GM23338 (cell line): ENCODE results near the gene NEB. TPM values are rescaled to one million over a fixed set of nuclear protein-coding genes. Genes with fewer than 3 reads are reported as not detected.
A peak's percentile ranks its signal among the peaks of the same experiment; 100 is the strongest.

Source experiments
- ATAC-seq: fragments of 200-7000 bp; cut with Tn5 transposase; 3 replicates; pipeline ENCODE4 v1.9.1; 2020
- DNase-seq: peaks from one replicate; pipeline ENCODE4 v3.0.0-alpha.2; 2015; ENCODE audit warnings: low spot score
- H2AFZ ChIP-seq: fragments of 200-600 bp; sonication (generic); 2 replicates; pipeline ENCODE4 v1.8.0; 2016; ENCODE audit warnings: antibody characterized with exemption, mild to moderate bottlenecking, moderate library complexity
- H3F3A ChIP-seq: fragments of 200-600 bp; sonication (generic); replicated peaks from 2 replicates; pipeline ENCODE4 v1.8.0; 2017; ENCODE audit warnings: antibody characterized with exemption, mixed run types, low read depth
- H3K27ac ChIP-seq: fragments of 200-600 bp; sonication (generic); 2 replicates; pipeline ENCODE4 v1.6.1; 2016; ENCODE audit warnings: low read depth
- H3K27me3 ChIP-seq: fragments of 200-600 bp; sonication (generic); 2 replicates; pipeline ENCODE4 v1.8.0; 2016; ENCODE audit warnings: mild to moderate bottlenecking, mixed run types, moderate library complexity; ENCODE audit not compliant: insufficient read depth
- H3K36me3 ChIP-seq: fragments of 200-600 bp; sonication (generic); 2 replicates; pipeline ENCODE4 v1.8.0; 2016; ENCODE audit warnings: mild to moderate bottlenecking; ENCODE audit not compliant: insufficient read depth
- H3K4me1 ChIP-seq: fragments of 200-600 bp; sonication (generic); 2 replicates; pipeline ENCODE4 v1.8.0; 2016; ENCODE audit warnings: mild to moderate bottlenecking, moderate library complexity; ENCODE audit not compliant: insufficient read depth
- H3K4me2 ChIP-seq: fragments of 200-600 bp; sonication (generic); 2 replicates; pipeline ENCODE4 v1.7.1; 2017; ENCODE audit warnings: mixed run types
- H3K4me3 ChIP-seq: fragments of 200-600 bp; sonication (generic); 2 replicates; pipeline ENCODE4 v1.6.1; 2016; ENCODE audit warnings: mixed run types
- H3K79me2 ChIP-seq: fragments of 200-600 bp; sonication (generic); replicated peaks from 2 replicates; pipeline ENCODE4 v1.8.0; 2017; ENCODE audit warnings: mild to moderate bottlenecking; ENCODE audit not compliant: insufficient read depth
- H3K9me2 ChIP-seq: fragments of 200-600 bp; sonication (generic); 2 replicates; pipeline ENCODE4 v1.8.0; 2017; ENCODE audit not compliant: insufficient read depth
- H4K20me1 ChIP-seq: fragments of 200-600 bp; sonication (generic); replicated peaks from 2 replicates; pipeline ENCODE4 v1.8.0; 2017; ENCODE audit warnings: mild to moderate bottlenecking; ENCODE audit not compliant: insufficient read depth
- H3K27ac Mint-ChIP-seq: 2 replicates; pipeline ENCODE4 v1.8.0; 2020; ENCODE audit warnings: inconsistent platforms, mild to moderate bottlenecking, moderate library complexity, mixed read lengths
- H3K27me3 Mint-ChIP-seq: 3 replicates; pipeline ENCODE4 v1.8.0; 2022; ENCODE audit warnings: low read depth, mild to moderate bottlenecking, moderate library complexity, mixed read lengths, inconsistent platforms; ENCODE audit not compliant: insufficient read depth, poor library complexity
- H3K36me3 Mint-ChIP-seq: 3 replicates; pipeline ENCODE4 v1.8.0; 2021; ENCODE audit warnings: low read depth, mild to moderate bottlenecking, inconsistent platforms, moderate library complexity, mixed read lengths
- H3K4me1 Mint-ChIP-seq: 3 replicates; pipeline ENCODE4 v1.8.0; 2020; ENCODE audit warnings: mild to moderate bottlenecking, inconsistent platforms, mixed read lengths
- H3K4me3 Mint-ChIP-seq: 3 replicates; pipeline ENCODE4 v1.8.0; 2021; ENCODE audit warnings: moderate library complexity, mild to moderate bottlenecking, inconsistent platforms, mixed read lengths
- H3K9me3 Mint-ChIP-seq: 3 replicates; pipeline ENCODE4 v1.8.0; 2020; ENCODE audit warnings: moderate library complexity, mild to moderate bottlenecking, inconsistent platforms, mixed read lengths
- EZH2 ChIP-seq: fragments of 200-600 bp; sonication (generic); IDR thresholded peaks from one replicate; pipeline ENCODE4 v1.8.0; 2017; ENCODE audit warnings: antibody characterized with exemption, mild to moderate bottlenecking, low read depth; ENCODE audit not compliant: unreplicated experiment
- NANOG ChIP-seq: IDR thresholded peaks from 2 replicates; pipeline ENCODE4 v1.6.1; 2016; ENCODE audit warnings: antibody characterized with exemption, borderline replicate concordance
- STAT1 ChIP-seq: IDR thresholded peaks from one replicate; pipeline ENCODE4 v1.6.1; 2016; ENCODE audit warnings: antibody characterized with exemption; ENCODE audit not compliant: unreplicated experiment
- ZNF331 ChIP-seq: fragments of 250-450 bp; sonication (Bioruptor Pico); IDR thresholded peaks from 2 replicates; pipeline ENCODE4 v1.5.0; 2020; ENCODE audit warnings: low read depth, mild to moderate bottlenecking, moderate library complexity
- polyA plus RNA-seq: library from polyadenylated mRNA; unstranded; fragments of >200 nt; fragmentation: Nextera tagmentation; extraction: Ambion mirVana; gene quantifications from 2 replicates; pipeline ENCODE4 v1.2.1, GENCODE V29; 2016
- total RNA-seq: library from RNA; depleted of rRNA; stranded (reverse); fragments of >200 nt; shearing (Covaris generic); gene quantifications from 2 replicates; pipeline ENCODE4 v1.2.3, GENCODE V29; 2014
- TF ChIP-seq, protein P1 (sequence below): fragments of 250-450 bp; sonication (Bioruptor Pico); IDR thresholded peaks from 2 replicates; pipeline ENCODE4 v1.5.0; 2020; ENCODE audit warnings: mild to moderate bottlenecking, moderate library complexity
- TF ChIP-seq, protein P2 (sequence below), 2 experiments: fragments of 200-600 bp in 1 of 2; sonication (generic) in 1 of 2; conservative IDR thresholded peaks; 2 replicates each; pipeline versions ENCODE4 v1.5.1 to v1.6.1; 2016 to 2017; ENCODE audit warnings: antibody characterized with exemption in 2 of 2, low read depth in 2 of 2, mild to moderate bottlenecking in 2 of 2, moderate library complexity in 1 of 2

NEB gene
- total and polyA plus RNA-seq, 2 experiments from 2014 or later: 6.2 to 13.7 TPM

DNA sequence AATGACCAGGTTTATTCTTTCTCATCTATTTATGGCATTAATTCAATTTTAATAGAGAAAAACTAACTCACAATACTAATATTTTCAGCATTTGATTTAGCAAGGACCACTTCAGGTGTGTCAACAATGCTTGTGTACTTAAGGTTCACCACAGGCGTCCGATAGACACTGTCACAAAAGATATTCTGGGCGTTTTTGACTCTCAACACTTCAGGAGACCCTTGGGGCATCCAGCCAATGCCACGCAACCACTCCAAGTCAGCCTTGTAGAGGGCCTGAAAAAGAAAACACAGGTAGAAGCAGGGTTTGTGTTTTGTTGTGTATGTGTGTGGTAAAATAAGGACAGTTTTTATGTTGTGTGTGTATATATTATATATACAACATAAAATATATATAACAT, 158.2 kb downstream of the NEB start (continued):
- TF ChIP-seq, protein P1, sequence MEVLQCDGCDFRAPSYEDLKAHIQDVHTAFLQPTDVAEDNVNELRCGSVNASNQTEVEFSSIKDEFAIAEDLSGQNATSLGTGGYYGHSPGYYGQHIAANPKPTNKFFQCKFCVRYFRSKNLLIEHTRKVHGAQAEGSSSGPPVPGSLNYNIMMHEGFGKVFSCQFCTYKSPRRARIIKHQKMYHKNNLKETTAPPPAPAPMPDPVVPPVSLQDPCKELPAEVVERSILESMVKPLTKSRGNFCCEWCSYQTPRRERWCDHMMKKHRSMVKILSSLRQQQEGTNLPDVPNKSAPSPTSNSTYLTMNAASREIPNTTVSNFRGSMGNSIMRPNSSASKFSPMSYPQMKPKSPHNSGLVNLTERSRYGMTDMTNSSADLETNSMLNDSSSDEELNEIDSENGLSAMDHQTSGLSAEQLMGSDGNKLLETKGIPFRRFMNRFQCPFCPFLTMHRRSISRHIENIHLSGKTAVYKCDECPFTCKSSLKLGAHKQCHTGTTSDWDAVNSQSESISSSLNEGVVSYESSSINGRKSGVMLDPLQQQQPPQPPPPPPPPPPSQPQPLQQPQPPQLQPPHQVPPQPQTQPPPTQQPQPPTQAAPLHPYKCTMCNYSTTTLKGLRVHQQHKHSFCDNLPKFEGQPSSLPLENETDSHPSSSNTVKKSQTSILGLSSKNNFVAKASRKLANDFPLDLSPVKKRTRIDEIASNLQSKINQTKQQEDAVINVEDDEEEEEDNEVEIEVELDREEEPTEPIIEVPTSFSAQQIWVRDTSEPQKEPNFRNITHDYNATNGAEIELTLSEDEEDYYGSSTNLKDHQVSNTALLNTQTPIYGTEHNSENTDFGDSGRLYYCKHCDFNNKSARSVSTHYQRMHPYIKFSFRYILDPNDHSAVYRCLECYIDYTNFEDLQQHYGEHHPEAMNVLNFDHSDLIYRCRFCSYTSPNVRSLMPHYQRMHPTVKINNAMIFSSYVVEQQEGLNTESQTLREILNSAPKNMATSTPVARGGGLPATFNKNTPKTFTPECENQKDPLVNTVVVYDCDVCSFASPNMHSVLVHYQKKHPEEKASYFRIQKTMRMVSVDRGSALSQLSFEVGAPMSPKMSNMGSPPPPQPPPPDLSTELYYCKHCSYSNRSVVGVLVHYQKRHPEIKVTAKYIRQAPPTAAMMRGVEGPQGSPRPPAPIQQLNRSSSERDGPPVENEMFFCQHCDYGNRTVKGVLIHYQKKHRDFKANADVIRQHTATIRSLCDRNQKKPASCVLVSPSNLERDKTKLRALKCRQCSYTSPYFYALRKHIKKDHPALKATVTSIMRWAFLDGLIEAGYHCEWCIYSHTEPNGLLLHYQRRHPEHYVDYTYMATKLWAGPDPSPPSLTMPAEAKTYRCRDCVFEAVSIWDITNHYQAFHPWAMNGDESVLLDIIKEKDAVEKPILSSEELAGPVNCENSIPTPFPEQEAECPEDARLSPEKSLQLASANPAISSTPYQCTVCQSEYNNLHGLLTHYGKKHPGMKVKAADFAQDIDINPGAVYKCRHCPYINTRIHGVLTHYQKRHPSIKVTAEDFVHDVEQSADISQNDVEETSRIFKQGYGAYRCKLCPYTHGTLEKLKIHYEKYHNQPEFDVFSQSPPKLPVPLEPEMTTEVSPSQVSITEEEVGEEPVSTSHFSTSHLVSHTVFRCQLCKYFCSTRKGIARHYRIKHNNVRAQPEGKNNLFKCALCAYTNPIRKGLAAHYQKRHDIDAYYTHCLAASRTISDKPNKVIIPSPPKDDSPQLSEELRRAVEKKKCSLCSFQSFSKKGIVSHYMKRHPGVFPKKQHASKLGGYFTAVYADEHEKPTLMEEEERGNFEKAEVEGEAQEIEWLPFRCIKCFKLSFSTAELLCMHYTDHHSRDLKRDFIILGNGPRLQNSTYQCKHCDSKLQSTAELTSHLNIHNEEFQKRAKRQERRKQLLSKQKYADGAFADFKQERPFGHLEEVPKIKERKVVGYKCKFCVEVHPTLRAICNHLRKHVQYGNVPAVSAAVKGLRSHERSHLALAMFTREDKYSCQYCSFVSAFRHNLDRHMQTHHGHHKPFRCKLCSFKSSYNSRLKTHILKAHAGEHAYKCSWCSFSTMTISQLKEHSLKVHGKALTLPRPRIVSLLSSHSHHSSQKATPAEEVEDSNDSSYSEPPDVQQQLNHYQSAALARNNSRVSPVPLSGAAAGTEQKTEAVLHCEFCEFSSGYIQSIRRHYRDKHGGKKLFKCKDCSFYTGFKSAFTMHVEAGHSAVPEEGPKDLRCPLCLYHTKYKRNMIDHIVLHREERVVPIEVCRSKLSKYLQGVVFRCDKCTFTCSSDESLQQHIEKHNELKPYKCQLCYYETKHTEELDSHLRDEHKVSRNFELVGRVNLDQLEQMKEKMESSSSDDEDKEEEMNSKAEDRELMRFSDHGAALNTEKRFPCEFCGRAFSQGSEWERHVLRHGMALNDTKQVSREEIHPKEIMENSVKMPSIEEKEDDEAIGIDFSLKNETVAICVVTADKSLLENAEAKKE (CRISPR knock-in tag): no peak
- TF ChIP-seq, protein P2, sequence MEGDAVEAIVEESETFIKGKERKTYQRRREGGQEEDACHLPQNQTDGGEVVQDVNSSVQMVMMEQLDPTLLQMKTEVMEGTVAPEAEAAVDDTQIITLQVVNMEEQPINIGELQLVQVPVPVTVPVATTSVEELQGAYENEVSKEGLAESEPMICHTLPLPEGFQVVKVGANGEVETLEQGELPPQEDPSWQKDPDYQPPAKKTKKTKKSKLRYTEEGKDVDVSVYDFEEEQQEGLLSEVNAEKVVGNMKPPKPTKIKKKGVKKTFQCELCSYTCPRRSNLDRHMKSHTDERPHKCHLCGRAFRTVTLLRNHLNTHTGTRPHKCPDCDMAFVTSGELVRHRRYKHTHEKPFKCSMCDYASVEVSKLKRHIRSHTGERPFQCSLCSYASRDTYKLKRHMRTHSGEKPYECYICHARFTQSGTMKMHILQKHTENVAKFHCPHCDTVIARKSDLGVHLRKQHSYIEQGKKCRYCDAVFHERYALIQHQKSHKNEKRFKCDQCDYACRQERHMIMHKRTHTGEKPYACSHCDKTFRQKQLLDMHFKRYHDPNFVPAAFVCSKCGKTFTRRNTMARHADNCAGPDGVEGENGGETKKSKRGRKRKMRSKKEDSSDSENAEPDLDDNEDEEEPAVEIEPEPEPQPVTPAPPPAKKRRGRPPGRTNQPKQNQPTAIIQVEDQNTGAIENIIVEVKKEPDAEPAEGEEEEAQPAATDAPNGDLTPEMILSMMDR (conservative IDR thresholded peaks at IDR 0.05; ENCODE audit: low read depth in 2 of 2): no peak
- TF ChIP-seq EZH2: no peak
- TF ChIP-seq STAT1: no peak
- TF ChIP-seq NANOG: no peak

DNA sequence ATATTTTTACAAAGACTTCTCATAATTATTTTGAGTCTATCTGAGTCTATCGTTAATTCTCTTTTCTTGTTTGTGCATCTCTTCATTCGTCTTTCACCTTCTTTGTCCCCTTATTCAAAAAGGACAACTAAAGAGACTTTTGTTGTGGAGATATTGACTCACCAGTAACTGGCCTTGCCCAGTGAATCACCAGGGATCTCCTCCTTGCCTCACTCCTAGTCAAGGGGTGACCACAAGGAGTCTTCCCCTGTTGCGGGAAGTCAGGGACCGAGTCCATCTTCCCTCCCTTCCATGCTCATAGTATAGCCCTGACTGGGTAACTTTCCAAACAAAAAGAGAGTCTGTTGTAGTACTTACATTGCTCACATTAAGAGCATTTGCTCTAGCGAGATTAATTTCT, 158.9 kb downstream of the NEB start:
- Mint-ChIP-seq H3K9me3 (no peaks in the 10 kb centered on the region), H3K27me3 (no peaks in the 10 kb centered on the region), H3K4me1 (no peaks in the 10 kb centered on the region), H3K36me3 (no peaks in the 10 kb centered on the region), H3K27ac (no peak overlapping the region), H3K4me3 (no peak overlapping the region)
- Histone ChIP-seq H3K27me3 (no peaks in the 10 kb centered on the region), H3K4me2 (no peak overlapping the region), H3K4me1 (no peaks in the 10 kb centered on the region), H2AFZ (no peak overlapping the region), H3K27ac (no peak overlapping the region), H3K4me3 (no peak overlapping the region), H3F3A (no peaks in the 10 kb centered on the region), H3K79me2 (no peaks in the 10 kb centered on the region), H3K9me2 (no peaks in the 10 kb centered on the region), H4K20me1 (no peaks in the 10 kb centered on the region), H3K36me3 (no peaks in the 10 kb centered on the region)
- peak; percentile 58 for ATAC-seq
- no peak for TF ChIP-seq ZNF331 (CRISPR knock-in tag)
- TF ChIP-seq, protein P1 (CRISPR knock-in tag): 0 out of 2 replicates have a peak, but pooled peaks have one; percentile 20
- peak; percentile 8 for DNase-seq
